Measurements from ENCODE around the gene GOLGA6L9.
"Not testable (repeated sequence)": the region's sequence is repeated elsewhere in the genome, so short reads cannot be mapped to it uniquely, and the experiment has no call there.

GOLGA6L9 gene

DNA sequence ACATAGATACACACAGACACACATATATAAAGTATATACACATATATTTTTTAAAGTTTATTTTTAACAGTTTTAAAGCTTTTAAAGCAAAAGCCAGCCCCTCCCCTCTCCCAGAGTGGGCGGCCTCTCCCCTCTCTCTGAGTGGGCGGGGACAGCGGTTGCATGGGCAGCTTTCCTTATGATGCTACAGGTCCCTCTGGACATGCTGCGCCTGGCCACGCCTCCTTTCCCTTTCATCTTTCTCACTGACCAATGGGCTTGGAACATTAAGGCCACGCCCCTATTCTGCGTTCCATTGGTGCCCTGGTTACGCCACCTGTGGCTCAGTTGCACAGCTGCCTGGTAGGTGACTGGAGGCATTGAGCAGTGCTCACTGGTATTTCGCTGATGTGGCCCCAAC is at the start of gene GOLGA6L9:
GOLGA6L9 (plus strand) TSS at position 124 of the 400 bp plus-strand sequence; CDS start at position 388, 264 bp downstream.
- not testable (repeated sequence) for DNase-seq

GRCh38 chr15:82381330-82381955 is 48.2 kb upstream of the GOLGA6L9 start:
- not testable (repeated sequence) for DNase-seq

GRCh38 chr15:82387209-82387608 is 42.4 kb upstream of the GOLGA6L9 start:
- not testable (repeated sequence) for DNase-seq

DNA sequence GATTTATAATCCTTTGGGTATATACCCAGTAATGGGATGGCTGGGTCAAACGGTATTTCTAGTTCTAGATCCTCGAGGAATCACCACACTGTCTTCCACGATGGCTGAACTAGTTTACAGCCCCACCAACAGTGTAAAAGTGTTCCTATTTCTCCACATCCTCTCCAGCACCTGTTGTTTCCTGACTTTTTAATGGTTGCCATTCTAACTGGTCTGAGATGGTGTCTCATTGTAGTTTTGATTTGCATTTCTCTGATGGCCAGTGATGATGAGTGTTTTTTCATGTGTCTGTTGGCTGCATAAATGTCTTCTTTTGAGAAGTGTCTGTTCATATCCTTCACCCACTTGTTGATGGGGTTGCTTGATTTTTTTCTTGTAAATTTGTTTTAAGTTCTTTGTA is 39.5 kb upstream of the GOLGA6L9 start:
- not testable (repeated sequence) for DNase-seq

DNA sequence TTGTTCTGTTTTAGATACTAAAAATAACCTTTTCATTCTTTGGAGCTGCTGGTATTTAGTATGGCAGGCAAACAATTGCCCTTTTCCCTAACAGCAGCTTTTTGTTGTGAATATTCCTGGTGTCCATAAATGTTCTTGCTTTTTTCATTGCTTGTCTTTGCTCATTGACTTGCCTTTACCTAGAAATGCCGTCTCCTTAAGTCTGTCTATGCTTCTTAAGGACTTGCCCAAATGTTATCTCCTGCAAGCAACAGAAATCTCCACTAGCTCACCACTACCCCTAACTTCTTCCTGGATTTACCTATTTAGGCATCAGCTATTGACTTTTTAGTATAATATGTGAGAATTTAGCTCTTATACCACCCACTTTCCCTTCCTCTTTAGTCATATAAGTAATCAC is 37.5 kb upstream of the GOLGA6L9 start:
- DNase-seq: not testable (repeated sequence)

GRCh38 chr15:82393671-82394070 is 35.9 kb upstream of the GOLGA6L9 start:
- no peak for DNase-seq

DNA sequence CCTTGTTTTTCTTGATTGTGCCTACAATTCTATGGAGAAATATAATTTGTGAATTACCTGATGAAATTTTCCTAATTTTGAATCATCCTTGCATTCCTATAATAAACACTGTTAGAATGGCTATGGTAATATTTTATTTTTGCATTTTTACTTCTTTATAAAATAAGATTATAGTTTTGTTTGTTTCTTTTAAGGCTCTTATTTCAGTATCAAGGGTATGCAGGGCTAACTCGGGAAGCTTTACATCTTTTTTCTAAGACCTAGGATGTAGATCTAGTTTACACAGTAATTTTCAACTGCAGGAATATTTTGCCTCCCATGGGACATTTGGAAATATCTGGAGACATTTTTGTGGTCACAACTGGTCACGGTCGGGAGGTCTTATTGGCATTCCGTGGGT is 33.8 kb upstream of the GOLGA6L9 start:
- not testable (repeated sequence) for DNase-seq

DNA sequence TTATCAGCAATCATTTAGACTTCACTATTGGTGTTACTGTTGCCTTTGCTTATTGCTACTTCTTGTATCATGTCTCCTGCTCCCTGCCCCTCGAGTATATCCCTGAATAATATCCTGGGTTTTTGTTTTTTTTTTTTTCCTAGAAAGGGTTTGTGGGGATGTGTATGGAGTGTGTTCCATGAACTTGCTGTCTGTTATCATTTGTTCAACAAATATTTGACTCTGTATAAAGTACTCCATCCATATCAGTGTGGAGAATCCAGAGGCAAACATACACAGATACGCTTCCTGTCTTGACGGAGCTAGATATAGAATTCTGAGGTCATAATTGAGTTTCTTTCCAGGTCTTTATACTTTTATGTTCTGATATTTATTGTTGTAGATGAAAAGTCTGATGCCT is 31.8 kb upstream of the GOLGA6L9 start:
- no peak for DNase-seq

DNA sequence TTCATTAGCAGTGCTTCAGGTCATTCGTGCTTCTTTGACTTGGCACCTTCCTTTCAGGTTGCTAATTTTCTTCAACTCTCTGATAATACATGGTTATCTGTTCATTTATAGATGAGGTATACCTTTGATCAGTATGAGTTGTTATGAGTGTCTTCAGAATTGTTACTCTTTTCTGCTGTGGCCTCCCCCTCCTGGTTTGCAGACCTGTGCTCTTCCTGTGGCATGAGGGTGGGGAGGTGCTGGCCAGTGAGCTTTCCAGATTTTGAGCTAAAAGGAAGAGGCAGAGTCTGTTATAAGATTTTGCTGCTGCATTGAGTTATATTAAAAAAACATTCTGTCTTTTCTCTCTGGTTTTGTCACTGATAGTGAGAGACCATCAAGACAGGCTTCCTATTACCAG is 30.8 kb upstream of the GOLGA6L9 start:
- DNase-seq: no peak

DNA sequence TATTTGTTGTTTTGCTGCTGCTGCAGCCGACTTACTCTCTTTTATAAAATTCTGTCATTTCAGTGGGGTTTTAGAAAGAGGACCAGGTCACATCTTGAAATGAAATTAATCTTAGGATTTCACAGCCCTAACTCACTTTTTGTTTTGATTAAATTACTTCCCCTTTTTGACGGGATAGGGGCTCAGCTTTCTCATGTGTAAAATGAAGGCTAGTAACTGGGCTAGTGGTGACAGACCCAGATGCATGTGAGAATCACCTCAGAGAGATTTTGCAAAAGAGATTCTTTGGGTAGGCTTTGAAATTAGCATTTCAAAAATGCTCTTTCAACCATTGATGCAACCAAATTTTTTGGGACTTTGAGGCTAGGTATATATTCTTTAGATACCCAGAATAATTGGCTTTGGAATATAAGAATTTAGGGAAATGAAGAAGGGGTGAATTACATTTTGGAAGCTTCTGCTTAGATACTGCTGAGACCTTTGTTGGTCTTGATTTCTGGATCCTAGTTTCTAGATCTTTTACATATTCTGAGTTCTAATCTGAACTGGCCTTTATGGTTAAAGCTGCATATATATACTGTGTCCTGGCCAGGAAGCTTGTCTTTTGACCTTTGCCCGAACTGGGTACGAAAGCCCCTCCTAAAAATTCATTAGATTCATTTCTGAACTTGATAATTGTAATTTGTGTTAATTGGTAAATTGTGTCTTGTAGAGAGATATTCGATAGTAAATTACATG is 30.1 kb upstream of the GOLGA6L9 start:
- DNase-seq: not testable (repeated sequence)

DNA sequence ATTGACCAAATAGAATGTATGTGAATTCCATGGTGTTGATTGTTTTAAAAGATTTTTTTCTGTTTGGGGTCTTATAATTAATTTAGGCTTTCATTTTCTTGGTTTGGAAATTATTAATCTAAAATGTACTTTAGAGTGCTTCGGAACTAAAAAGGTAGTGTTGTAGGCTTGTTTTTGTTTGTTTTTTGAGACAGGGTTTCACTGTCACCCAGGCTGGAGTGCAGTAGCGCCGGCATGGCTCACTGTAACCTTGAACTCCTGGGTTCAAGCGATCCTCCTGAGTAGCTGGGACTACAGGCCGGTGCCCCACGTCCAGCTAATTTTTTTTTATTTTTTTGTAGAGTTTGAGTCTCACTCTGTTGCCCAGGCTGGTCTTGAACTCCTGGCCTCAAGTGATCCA is 27.7 kb upstream of the GOLGA6L9 start:
- DNase-seq: not testable (repeated sequence)

DNA sequence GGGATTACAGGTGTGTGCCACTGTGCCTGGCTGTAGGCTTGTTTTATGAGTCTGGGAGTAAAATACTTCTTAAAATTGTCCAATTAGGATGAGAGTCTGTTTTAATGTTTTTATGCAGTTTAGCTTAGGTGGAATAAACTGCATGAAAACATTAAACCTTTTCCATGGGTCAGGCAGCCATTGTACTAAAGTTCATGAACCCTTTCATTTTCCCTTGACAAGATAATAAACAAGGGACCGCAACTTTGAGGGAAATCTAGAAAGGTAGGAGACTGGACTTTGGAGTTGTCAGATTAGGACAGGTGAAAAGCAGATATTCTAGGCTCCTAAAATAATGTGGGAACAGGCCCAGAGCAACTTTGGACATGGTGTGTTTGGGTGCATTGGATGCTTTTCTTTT is 27.3 kb upstream of the GOLGA6L9 start:
- not testable (repeated sequence) for DNase-seq

DNA sequence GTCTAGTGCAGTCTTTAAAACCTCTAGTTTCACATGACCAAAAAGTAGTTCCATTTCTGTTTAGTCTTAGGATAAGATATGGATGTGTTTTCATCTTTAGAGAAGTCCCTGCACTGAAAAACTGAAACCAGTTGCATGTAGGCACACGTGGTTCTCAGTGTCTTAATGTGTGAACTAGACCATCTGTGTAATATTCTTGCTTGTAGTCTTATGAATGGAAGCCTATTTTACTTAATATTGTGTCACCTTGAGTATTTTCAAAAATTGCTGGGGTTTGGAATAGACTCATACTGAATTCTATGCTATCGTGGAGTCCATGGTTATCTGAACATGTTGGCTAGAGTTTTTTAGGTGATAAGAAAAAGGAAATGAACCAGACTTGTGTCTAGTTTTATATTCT is 23.4 kb upstream of the GOLGA6L9 start:
- DNase-seq: not testable (repeated sequence)

DNA sequence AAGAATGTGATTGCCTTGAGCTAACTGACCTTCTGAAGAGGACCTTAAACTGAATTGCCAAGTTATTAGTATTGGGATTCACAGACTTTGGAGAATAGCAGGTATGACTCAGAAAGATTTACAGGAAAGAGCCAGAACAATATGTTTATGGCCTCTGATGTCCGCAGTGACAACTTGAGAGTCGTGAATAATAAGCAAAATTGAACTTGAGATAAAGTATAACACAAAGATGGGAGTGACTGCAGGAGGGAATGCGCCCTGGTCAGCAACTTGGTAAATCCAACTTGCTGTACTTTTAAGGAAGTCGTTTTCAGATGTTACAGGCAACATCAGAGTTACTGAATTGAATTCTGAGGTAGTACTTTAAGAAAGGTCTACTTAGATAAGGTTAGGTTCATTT is 19.3 kb upstream of the GOLGA6L9 start:
- not testable (repeated sequence) for DNase-seq

DNA sequence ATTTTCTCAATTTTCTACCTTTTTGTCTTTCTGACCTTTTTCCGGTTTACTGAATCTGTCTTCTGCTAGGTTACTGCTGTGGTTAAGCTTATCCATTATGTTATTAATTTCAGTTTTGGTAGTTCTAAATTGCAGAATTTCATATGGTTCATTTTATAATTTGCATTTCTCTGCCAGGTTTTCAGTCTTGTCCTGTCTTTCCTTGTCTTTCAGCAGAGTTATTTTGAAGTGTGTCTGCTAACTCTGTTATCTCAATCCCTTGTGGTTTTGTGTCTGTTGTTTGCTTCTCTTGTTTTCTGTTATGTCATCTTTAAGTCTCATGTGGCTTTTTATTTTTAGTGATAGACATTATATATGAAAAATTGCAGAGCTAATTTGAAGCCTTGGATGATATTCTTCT is 18.0 kb upstream of the GOLGA6L9 start:
- DNase-seq: not testable (repeated sequence)

- DNase-seq: not testable (repeated sequence)
Measured at GRCh38 chr15:82414525-82415191, 15.0 kb upstream of the GOLGA6L9 start.

DNA sequence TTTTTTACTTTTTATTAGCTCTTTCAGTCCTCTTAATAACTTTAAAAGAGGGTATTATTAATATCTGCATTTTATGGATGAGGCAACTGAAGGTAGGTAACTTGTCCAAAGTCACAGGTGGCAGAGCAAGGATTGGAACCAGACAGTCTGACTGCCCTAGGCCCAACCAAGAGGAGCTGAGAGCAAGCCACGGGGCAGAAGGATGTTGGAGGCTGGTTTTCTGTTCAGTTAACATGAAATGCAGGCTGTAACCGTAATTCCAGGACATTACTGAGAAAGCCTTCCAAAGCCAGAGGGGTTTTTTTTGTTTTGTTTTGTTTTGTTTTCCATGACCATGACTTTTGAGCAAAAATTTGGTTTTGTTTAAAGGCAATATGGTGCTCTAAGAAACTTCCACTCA is 9.1 kb upstream of the GOLGA6L9 start:
- DNase-seq: not testable (repeated sequence)

DNA sequence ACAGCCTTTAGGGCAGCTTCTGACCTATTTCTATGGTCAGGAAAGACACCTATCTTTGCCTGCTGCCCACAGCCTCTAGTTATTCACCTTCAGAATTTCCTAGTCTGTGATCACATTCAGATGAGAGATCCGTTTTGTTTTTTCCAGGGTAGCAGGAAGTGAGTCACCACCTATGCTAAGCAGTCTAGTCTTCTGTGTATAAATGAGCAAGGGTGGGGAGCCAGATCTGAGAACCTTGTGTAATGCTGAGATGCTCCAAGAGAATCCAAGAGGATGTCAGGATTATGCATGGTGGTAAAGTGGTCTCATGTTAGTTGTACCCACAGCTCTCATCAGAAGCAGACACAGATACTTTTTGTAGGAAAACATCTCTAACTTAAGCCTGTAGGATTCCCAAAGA is 8.7 kb upstream of the GOLGA6L9 start:
- not testable (repeated sequence) for DNase-seq

GRCh38 chr15:82427117-82427516 is 2.5 kb upstream of the GOLGA6L9 start:
- not testable (repeated sequence) for DNase-seq

DNA sequence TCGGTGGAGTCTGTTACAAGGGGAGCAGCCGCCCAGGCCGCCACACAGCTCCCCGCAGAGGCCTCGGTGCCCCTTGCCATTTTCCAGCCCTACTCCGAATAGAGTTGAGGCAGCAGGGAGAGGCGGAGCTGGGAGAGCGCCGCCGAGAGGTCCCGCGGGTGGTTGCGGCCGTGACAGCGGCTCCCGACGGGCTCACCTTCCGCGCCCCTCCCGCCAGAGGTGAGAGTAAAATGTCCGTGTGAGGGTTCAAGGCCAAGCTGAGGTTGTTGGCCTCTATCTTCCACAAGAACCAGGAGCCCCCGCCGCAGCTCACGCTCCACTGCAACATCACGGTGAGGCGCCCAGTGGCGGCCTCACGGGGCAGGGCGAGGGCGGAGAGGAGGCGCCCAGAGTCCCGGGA is 15.8 kb downstream of the GOLGA6L9 start:
- DNase-seq: not testable (repeated sequence)

- not testable (repeated sequence) for DNase-seq
Measured at GRCh38 chr15:82457336-82457735, 27.7 kb downstream of the GOLGA6L9 start.

GRCh38 chr15:82465629-82466028 is 36.0 kb downstream of the GOLGA6L9 start:
- not testable (repeated sequence) for DNase-seq

DNA sequence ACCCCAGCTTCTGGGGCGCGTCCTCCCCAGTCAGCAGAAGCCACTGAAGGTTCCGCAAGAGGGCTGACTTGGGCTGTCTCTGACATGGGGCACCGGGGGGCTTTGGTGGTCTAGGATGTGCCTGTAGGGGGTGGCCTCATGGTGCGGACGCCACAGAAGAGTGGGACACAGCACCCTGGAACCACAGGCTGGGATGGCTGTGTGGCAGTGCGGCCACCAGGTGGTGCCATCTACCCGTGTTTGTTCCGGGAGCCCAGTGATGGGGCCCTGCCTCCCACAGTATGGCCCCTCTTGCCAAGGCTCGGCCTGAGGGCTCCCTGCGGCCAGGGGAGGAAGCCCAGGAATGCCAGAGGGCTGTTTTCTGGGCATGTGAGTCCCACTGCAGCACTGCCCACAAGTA is 38.6 kb downstream of the GOLGA6L9 start:
- DNase-seq: not testable (repeated sequence)

- DNase-seq: not testable (repeated sequence)
Measured at GRCh38 chr15:82469381-82469780, 39.8 kb downstream of the GOLGA6L9 start.

All from NCI-H226 (cell line).